Stimulated activated CD8-positive, alpha-beta memory T cell treated with anti-CD3 and anti-CD28 coated beads, Interleukin-7, amount 100 ng/mL, for 24 hours (primary cell): ENCODE data around the gene UNC13B.

Source experiments
- DNase-seq: peaks from one replicate; pipeline ENCODE4 v3.0.0-alpha.2; 2020; ENCODE audit warnings: low read depth

UNC13B gene

GRCh38 chr9:35338086-35338485 lies 176.3 kb downstream of the UNC13B start:
- no peak for DNase-seq

- no peak for DNase-seq
Measured at GRCh38 chr9:35338561-35339274, 176.9 kb downstream of the UNC13B start.

- no peak for DNase-seq
Measured at GRCh38 chr9:35340046-35340445, 178.2 kb downstream of the UNC13B start.

GRCh38 chr9:35341021-35341420 lies 179.2 kb downstream of the UNC13B start:
- no peak for DNase-seq

GRCh38 chr9:35341585-35341984 lies 179.8 kb downstream of the UNC13B start:
- no peak for DNase-seq

- DNase-seq = no peak
Measured at GRCh38 chr9:35342221-35342958, 180.6 kb downstream of the UNC13B start.

GRCh38 chr9:35348109-35348508 lies 186.3 kb downstream of the UNC13B start:
- no peak for DNase-seq

- no peak for DNase-seq
Measured at GRCh38 chr9:35349287-35349990, 187.6 kb downstream of the UNC13B start.

GRCh38 chr9:35350212-35350611 lies 188.4 kb downstream of the UNC13B start:
- DNase-seq = no peak

GRCh38 chr9:35350827-35351549 lies 189.2 kb downstream of the UNC13B start:
- DNase-seq = no peak

- no peak for DNase-seq
Measured at GRCh38 chr9:35353731-35354365, 192.0 kb downstream of the UNC13B start.

- DNase-seq = no peak
Measured at GRCh38 chr9:35355939-35356338, 194.1 kb downstream of the UNC13B start.

GRCh38 chr9:35357116-35357515 lies 195.3 kb downstream of the UNC13B start:
- no peak for DNase-seq

GRCh38 chr9:35357826-35358225 lies 196.0 kb downstream of the UNC13B start:
- no peak for DNase-seq

- DNase-seq = no peak
Measured at GRCh38 chr9:35364817-35365585, 203.2 kb downstream of the UNC13B start.

- DNase-seq = no peak
Measured at GRCh38 chr9:35366627-35367026, 204.8 kb downstream of the UNC13B start.

GRCh38 chr9:35367451-35367850 lies 205.6 kb downstream of the UNC13B start:
- DNase-seq = no peak

GRCh38 chr9:35370241-35370640 lies 208.4 kb downstream of the UNC13B start:
- DNase-seq = no peak

- DNase-seq = no peak
Measured at GRCh38 chr9:35374436-35374835, 212.6 kb downstream of the UNC13B start.

GRCh38 chr9:35374910-35375309 lies 213.1 kb downstream of the UNC13B start:
- DNase-seq = no peak

GRCh38 chr9:35380039-35380438 lies 218.2 kb downstream of the UNC13B start:
- DNase-seq = no peak
